B cell (primary cell): ENCODE data around the gene EDDM3A.

Experiments
- CTCF ChIP-seq: fragments of 200-600 bp; IDR thresholded peaks from one replicate; pipeline ENCODE4 v1.8.0; 2022; ENCODE audit warnings: antibody characterized with exemption, mild to moderate bottlenecking
- EZH2 ChIP-seq: IDR thresholded peaks from 2 replicates; pipeline ENCODE4 v1.6.1; 2012; ENCODE audit warnings: borderline replicate concordance, low read depth, mild to moderate bottlenecking, moderate library complexity, low read length; ENCODE audit not compliant: insufficient read depth, poor library complexity, severe bottlenecking

GRCh38 chr14:20722016-20722415, 23.7 kb upstream of the EDDM3A start:
- TF ChIP-seq CTCF = no peak
- no peak for TF ChIP-seq EZH2
